GM12892 (cell line): ENCODE data around the gene MKRN2OS.

Experiments
- POLR2AphosphoS5 ChIP-seq: IDR thresholded peaks from 2 replicates; pipeline ENCODE4 v1.6.1; 2011; ENCODE audit warnings: low read depth, low read length, control low read depth
- TAF1 ChIP-seq: IDR thresholded peaks from 2 replicates; pipeline ENCODE4 v1.6.1; 2011; ENCODE audit warnings: low read depth, mild to moderate bottlenecking, control low read depth, low read length, borderline replicate concordance

GRCh38 chr3:12579456-12579855, 34.2 kb upstream of the MKRN2OS start:
- TF ChIP-seq POLR2AphosphoS5: no peak
- TF ChIP-seq TAF1: no peak
